GM19328 (cell line): ENCODE results near the gene CHST3.
"Not testable (repeated sequence)": the region's sequence is repeated elsewhere in the genome, so short reads cannot be mapped to it uniquely, and the experiment has no call there.

Experiments used
- ATAC-seq: cut with Tn5 transposase; IDR thresholded peaks from one replicate; pipeline ENCODE4 v1.9.1; 2021; ENCODE audit warnings: mild to moderate bottlenecking, moderate library complexity; ENCODE audit not compliant: unreplicated experiment

The CHST3 gene

GRCh38 chr10:71964098-71964742, at the start of gene CHST3:
Gene CHST3, plus strand, starts transcription at chr10:71964395. Its CDS starts 41,448 bp downstream, at chr10:72005843.
- ATAC-seq, result no peak

- ATAC-seq, result no peak
These were observed 47.4 kb upstream of the CHST3 start for GRCh38 chr10:71916827-71917226.

DNA sequence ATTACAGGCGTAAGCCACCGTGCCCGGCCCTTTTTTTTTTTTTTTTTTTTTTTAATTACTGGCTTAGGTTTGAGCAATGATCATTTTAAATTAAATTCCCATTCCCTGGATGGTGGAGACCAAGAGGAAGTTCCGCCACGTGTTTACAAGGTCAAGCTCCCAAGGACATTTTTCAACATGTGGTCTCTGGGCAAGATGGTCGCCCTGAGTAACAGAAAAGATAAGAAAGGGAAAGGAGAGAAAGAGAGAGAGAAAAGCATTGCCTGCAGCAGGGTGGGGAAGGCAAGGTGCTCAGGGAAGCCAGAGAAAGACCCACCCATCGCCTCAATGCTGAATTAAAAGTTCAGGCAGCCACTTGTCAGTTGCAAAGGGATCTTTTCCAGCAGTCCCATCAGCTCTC, 45.2 kb upstream of the CHST3 start:
- no peak for ATAC-seq

GRCh38 chr10:71919956-71920539, 44.1 kb upstream of the CHST3 start:
- ATAC-seq, result not testable (repeated sequence)

DNA sequence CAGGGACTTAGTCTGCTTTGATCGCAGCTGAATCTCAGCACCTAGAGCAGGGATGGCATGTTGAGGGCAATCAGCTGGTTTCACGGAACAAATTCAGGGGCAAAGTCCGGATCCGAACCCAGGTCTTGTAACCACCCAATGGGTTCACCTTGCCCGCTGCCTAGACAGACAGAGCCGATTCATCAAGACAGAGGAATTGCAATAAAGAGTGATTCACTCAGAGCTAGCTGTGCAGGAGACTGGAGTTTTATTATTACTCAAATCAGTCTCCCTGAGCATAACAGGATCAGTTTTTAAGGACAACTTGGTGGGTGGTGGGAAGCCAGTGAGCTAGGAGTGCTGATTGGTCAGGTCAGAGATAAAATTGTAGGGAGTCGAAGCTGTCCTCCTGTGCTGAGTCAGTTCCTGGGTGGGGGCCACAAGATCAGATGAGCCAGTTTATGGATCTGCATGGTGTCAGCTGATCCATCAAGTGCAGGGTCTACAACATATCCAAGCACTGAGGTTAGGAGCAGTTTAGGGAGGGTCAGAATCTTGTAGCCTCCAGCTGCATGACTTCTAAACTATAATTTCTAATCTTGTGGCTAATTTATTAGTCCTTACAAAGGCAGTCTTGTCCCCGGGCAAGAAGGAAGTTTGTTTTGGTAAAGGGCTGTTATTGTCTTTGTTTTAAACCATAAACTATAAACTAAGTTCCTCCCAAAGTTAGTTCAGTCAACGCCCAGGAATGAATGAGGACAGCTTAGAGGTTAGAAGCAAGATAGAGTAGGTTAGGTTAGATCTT, 43.5 kb upstream of the CHST3 start:
- no peak for ATAC-seq

- no peak for ATAC-seq
These were observed 42.7 kb upstream of the CHST3 start for GRCh38 chr10:71921324-71922027.

GRCh38 chr10:71923138-71923692, 41.0 kb upstream of the CHST3 start:
- no peak for ATAC-seq

DNA sequence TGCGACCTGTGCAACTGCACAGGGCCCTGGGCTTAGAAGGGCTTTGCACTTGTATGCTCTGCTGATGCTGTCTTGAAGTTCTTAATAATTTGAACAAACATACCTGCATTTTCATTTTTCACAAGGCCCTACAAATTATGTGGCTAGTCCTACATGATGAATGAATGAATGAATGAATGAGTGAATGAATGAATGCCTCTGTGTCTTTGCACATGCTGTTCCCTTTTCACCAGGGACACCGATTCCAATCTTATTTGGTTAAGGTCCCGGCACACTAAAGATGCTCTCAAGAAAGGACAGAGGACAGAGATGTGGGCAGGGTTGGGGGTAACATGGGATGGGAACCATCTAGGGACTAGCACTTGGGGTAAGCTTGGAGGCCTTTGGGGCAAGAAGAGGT, 39.4 kb upstream of the CHST3 start:
- ATAC-seq, result no peak

- no peak for ATAC-seq
These were observed 37.0 kb upstream of the CHST3 start for GRCh38 chr10:71927159-71927558.

- ATAC-seq, result no peak
These were observed 36.2 kb upstream of the CHST3 start for GRCh38 chr10:71927776-71928592.

DNA sequence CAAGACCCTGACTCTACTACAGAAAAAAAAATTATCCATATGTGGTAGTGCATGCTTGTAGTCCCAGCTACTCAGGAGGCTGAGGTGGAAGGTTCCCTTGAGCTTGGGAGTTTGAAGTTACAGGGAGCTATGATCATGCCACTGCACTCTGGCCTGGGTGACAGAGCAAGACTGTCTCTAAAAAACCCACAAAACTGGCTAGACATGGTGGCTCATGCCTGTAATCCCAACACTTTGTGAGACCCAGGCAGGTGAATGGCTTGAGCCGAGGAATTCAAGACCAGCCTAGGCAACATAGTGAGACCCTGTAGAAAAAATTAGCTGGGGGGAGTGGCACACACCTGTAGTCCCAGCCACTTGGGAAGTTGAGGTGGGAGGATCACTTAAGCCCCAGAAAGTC, 32.9 kb upstream of the CHST3 start:
- ATAC-seq, result no peak

- ATAC-seq, result no peak
These were observed 30.5 kb upstream of the CHST3 start for GRCh38 chr10:71933651-71934050.

- no peak for ATAC-seq
These were observed 26.0 kb upstream of the CHST3 start for GRCh38 chr10:71938211-71938610.

DNA sequence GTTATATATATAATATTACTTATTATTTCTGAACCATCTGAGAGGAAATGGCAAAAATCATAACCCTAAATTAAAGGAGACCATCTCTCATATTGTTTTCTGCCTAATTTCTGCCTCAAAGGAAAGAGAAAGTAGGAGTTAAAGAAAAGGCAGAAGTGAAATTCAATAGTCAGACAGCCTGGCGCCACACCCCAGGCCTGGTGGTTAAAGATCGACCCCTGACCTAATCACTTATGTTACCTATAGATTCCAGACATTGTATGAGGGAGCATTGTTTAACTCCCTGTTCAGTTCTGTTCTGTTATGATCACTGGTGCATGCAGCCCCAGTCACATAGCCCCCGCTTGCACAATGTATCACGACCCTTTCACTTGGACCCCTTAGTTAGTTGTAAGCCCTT, 24.9 kb upstream of the CHST3 start:
- ATAC-seq, result no peak

DNA sequence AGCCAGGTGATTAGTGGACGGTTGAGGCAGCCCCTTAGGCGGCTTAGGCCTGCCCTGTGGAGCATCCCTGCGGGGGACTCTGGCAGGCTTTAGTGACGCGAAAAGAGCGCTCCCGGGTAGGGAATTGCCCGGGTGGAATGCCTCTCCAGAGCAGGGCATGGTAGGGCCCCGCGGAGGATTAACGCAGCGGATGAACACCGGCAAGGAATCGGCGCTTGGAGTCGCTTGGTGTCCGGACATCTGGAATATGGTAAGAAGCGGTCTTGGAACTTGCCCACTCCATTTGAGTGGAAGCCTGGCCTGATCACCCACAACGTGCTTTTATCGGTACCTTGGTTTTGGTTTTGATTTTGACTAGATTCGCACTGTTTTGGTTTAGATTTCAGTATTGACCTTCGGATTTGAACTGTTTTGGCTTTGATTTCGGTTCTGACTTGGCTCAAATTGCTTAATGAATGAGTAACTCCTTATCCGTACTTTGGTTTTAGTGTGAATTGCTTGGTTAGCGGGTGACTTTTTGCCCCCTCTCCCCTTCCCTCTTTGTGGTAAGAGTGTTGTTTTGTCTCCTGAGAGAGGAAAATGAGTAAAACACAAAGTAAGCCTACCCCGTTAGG, 24.2 kb upstream of the CHST3 start:
- ATAC-seq, result no peak

- ATAC-seq, result no peak
These were observed 23.4 kb upstream of the CHST3 start for GRCh38 chr10:71940752-71941151.

DNA sequence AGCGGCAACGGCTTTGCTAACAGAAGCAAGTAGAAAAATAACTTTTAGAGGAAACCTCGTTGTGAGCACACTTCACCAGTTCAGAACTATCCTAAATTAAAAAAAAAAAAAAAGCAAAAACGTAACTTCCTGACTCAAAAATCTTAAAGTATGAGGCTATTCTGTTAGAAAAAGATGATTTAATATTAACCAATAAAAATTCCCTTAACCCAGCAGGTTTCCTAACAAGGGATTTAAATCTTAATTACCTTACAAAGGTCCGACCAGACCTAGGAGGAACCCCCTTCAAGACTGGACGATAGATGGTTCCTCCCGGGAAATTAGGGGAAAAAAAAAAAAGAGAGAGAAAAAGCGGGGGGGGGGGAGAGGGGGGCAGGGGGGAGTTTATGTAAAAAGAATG, 22.9 kb upstream of the CHST3 start:
- no peak for ATAC-seq

- ATAC-seq, result no peak
These were observed 18.2 kb upstream of the CHST3 start for GRCh38 chr10:71945819-71946474.

DNA sequence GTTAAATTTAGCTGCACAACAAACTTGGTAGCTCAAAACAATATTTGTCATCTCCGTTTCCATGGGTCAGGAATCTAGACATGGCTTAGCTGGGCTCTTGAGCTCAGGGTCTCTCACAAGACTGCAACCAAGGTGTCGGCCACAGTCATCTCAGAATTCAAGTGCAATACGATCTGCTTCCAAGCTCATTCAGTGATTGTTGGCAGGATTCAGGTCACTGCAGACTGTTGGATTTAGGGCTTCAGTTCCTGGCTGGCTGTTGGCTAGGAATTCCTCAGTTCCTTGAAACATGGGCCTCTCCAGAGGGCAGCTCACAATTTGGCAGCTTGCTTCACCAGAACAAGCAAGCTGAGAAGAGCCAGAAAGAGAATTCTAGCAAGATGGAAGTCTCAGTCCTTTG, 17.5 kb upstream of the CHST3 start:
- no peak for ATAC-seq
